Subcutaneous abdominal adipose tissue (tissue), 5 donors: ENCODE measurements around the gene SCMH1.

Experiments used
- H3K27ac ChIP-seq: one replicate; pipeline ENCODE4 v1.7.0; 2013; ENCODE audit warnings: low read depth, mild to moderate bottlenecking, inconsistent platforms, low read length, moderate library complexity
- H3K27me3 ChIP-seq, 5 donors: one replicate each; pipeline ENCODE4 v1.7.0; 2013; ENCODE audit warnings: low read length in 5 of 5, inconsistent platforms in 1 of 5; ENCODE audit not compliant: control insufficient read depth in 5 of 5, insufficient read depth in 4 of 5
- H3K36me3 ChIP-seq, 5 donors: one replicate each; pipeline ENCODE4 v1.7.0; 2013; ENCODE audit warnings: low read length in 5 of 5; ENCODE audit not compliant: control insufficient read depth in 5 of 5, insufficient read depth in 5 of 5
- H3K4me1 ChIP-seq, 5 donors: one replicate each; pipeline ENCODE4 v1.7.0; 2013; ENCODE audit warnings: low read length in 5 of 5, mild to moderate bottlenecking in 3 of 5, moderate library complexity in 1 of 5; ENCODE audit not compliant: control insufficient read depth in 5 of 5, insufficient read depth in 5 of 5
- H3K4me3 ChIP-seq, 5 donors: one replicate each; pipeline ENCODE4 v1.7.0; 2013; ENCODE audit warnings: low read length in 5 of 5, low read depth in 1 of 5
- H3K9ac ChIP-seq, 5 donors: one replicate each; pipeline ENCODE4 v1.7.0; 2013; ENCODE audit warnings: low read length in 5 of 5, mild to moderate bottlenecking in 4 of 5, moderate library complexity in 3 of 5
- H3K9me3 ChIP-seq, 5 donors: one replicate each; pipeline ENCODE4 v1.7.0; 2013; ENCODE audit warnings: low read length in 5 of 5; ENCODE audit not compliant: control insufficient read depth in 5 of 5
- donor health status: healthy.
- donor health status: healthy.
- donor health status: healthy.
- donor health status: healthy.
- donor health status: healthy.

Gene SCMH1

DNA sequence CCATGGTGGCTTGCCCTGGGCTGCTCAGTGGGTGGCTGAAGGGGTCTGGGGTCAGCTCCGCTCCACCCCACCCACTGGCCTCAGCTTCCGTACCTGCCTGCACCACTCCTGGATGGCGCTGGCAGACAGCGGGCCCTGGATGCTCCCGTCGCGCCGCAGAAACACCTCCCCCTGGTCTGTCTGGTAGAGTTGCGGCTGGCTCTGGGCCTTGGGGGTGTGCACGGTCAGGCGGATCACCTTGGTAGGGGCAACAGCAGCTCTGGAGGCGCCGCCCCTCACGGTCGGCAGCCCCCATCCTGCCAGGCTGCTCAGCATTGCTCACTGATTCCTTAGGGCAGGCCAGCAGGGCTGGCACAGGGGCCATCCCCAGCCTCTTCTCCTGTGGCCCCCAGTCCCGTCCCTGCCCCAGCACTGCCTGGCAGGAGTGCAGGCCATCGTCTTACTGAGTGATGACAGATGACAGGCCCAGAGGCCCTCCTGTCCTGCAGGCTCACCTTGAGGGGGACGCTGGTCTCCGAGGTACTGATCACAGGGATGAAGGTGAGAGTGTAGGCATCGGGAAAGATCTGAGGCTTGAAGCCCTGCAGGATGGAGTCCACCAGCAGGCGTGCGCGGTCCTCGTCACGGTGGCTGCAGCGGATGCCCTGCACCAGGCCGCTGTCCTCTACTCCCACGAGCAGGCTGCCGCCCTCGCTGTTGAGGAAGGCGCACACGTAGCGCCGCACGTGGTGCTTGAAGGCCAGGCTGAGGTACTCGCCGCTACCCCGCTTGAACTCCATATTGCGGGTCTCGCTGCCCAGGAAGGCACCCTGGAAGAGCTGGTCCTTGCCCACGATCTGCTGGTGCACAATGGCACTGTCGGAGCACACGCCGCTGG is 224.7 kb downstream of the SCMH1 start:
- peaks cover 0 to 11% (median 6%) of the 10 kb centered on the region in 5 donors for H3K36me3 ChIP-seq
- peaks cover 4 to 44% (median 38%) of the 10 kb centered on the region in 5 donors for H3K4me1 ChIP-seq
- no peak overlapping the region for H3K27ac ChIP-seq
- H3K27me3 ChIP-seq: no peaks in the 10 kb centered on the region
- H3K9ac ChIP-seq: no peak overlapping the region
- H3K9me3 ChIP-seq: no peaks in the 10 kb centered on the region
- H3K4me3 ChIP-seq: no peak overlapping the region

DNA sequence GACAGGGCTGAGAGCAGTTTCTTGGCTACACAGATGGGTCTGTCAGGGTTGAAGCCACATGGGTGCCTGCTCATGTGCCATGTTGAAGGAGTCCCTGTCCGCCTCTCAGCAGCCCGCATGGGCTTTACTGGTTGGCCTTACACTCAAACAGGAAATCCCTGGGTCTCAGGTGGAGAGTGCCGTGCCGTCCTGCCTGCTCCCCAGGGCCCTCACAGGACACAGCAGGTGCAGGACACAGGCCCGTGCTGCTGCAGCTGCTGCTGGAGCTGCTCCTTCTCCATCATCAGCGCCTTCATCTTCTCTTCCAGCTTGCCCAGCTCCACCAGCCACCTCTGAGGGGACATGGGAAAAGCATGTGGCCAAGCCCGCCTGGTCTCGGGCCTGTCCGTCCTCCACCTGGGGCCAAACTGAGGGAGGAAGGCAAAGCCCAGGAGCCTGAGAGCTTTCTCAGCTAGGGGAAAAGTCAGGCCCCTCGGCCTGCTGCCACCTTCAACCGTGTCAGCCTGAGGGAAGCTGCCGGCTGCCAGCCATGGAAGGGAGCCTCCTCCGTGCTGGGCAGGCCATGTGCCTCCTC is 226.1 kb downstream of the SCMH1 start:
- peaks cover 0 to 24% (median 12%) of the 10 kb centered on the region in 5 donors for H3K36me3 ChIP-seq
- H3K27ac ChIP-seq: no peak overlapping the region
- H3K27me3 ChIP-seq: no peaks in the 10 kb centered on the region
- H3K4me1 ChIP-seq: peaks cover 4 to 31% (median 29%) of the 10 kb centered on the region in 5 donors
- no peak overlapping the region for H3K9ac ChIP-seq
- H3K9me3 ChIP-seq: no peaks in the 10 kb centered on the region
- no peak overlapping the region for H3K4me3 ChIP-seq

DNA sequence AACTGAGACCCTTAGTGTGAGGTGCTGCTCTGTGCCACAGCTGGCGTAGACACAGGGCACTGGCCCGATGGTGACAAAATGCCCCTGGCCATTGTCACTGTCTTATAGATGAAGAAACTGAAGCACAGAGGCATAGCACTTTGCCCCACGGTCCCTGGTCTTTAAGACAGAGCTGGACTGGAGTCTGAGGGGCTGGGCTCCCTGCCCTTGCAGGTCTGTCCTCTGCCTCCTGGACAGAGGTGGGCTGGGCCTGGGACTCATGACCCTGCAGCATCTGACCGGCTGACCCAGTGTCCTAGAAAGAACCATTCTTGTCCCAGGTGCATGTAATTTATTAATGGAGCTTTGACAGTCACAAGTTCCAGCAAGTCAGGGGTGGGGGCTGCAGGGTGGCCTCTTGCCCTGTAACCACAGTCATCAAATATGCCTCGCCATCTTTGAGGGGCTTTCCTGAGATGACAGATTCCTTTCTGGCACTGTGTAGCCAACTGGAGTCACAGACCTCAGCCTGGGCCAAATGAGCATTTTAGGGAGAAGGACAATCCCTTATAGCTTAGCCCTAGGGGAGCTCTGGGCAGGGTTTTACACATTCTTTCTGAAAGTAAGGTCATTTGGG is 226.7 kb downstream of the SCMH1 start:
- Histone ChIP-seq H3K4me3 (no peak overlapping the region), H3K27ac (no peak overlapping the region), H3K9me3 (no peaks in the 10 kb centered on the region), H3K9ac (no peak overlapping the region), H3K36me3 (peaks cover 0 to 29% (median 15%) of the 10 kb centered on the region in 5 donors), H3K4me1 (peaks cover 4 to 31% (median 29%) of the 10 kb centered on the region in 5 donors), H3K27me3 (no peaks in the 10 kb centered on the region)

DNA sequence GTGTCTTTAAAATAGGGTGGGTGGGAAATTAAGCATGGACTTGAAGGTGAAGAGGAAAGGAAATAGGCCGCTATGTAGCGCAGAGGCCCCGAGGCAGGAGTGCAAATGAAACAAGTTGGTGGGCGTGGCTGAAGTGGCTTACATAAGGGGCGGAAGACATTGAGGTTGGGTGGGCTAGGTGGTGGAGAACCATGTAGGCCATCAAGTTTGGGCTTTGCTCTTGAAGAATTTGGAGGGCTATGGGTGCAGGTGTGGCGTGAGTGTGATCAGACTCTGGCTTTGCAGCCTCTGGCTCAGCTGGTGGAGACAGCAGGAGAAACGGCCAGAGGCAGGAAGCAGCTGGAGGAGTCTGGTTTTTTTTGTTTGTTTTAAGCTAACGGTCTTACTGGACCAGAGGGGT is 227.2 kb downstream of the SCMH1 start:
- Histone ChIP-seq H3K36me3 (peaks cover 2 to 34% (median 21%) of the 10 kb centered on the region in 5 donors), H3K4me1 (peaks cover 4 to 31% (median 29%) of the 10 kb centered on the region in 5 donors), H3K4me3 (no peak overlapping the region), H3K9me3 (no peaks in the 10 kb centered on the region), H3K9ac (no peak overlapping the region), H3K27ac (no peak overlapping the region), H3K27me3 (no peaks in the 10 kb centered on the region)

DNA sequence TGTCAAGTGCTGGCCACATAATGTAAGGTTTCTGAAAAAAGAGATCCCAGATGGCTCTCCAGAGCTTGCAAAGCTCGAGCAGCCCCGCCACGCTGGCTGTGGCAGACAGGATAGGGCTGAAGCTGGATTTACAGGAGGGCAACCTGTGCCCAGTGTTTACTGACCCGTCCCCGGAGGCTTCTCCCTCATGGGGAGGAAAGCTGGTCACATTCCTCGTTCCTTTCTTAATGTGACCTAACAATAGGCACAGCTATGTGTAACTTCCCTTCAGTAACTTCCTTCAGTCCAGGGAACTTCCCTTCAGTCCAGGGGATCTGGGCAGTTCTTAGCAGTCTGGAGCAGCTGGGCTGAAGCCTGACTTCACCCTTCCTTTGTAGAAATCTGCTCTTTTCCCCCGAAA is 228.3 kb downstream of the SCMH1 start:
- Histone ChIP-seq H3K27ac (peak overlapping the region; percentile 17), H3K9ac (peak overlapping the region in 2 of 5 donors; percentile 31 to 38), H3K36me3 (peaks cover 5 to 44% (median 30%) of the 10 kb centered on the region in 5 donors), H3K4me3 (peak overlapping the region in 3 of 5 donors; percentile 4 to 27 (median 17)), H3K4me1 (peaks cover 4 to 31% (median 29%) of the 10 kb centered on the region in 5 donors), H3K27me3 (no peaks in the 10 kb centered on the region), H3K9me3 (no peaks in the 10 kb centered on the region)

DNA sequence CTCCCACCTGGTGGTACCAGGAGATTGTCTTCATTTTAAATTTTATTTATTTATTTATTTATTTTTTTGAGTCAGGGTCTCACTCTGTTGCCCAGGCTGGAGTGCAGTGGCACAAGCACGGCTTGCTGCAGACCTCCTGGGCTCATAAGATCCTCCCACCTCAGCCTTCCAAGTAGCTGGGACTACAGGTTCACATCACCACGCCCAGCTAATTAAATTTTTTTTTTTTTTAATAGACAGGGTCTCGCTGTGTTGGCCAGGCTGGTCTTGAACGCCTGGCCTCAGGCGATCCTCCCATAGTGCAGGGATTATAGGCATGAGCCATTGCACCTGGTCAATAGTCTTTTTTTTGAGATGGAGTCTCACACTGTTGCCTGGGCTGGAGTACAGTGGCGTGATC is 229.1 kb downstream of the SCMH1 start:
- no peak overlapping the region for H3K4me3 ChIP-seq
- H3K9me3 ChIP-seq: no peaks in the 10 kb centered on the region
- no peak overlapping the region for H3K9ac ChIP-seq
- H3K36me3 ChIP-seq: peaks cover 11 to 51% (median 35%) of the 10 kb centered on the region in 5 donors
- peak overlapping the region; percentile 17 for H3K27ac ChIP-seq
- no peaks in the 10 kb centered on the region for H3K27me3 ChIP-seq
- H3K4me1 ChIP-seq: peaks cover 4 to 31% (median 29%) of the 10 kb centered on the region in 5 donors

GRCh38 chr1:41010345-41010744 is 231.8 kb downstream of the SCMH1 start:
- Histone ChIP-seq H3K27ac (no peak overlapping the region), H3K9ac (no peak overlapping the region), H3K9me3 (no peaks in the 10 kb centered on the region), H3K4me1 (peaks cover 0 to 22% (median 20%) of the 10 kb centered on the region in 5 donors), H3K36me3 (peaks cover 15 to 66% (median 51%) of the 10 kb centered on the region in 5 donors), H3K4me3 (no peak overlapping the region), H3K27me3 (no peaks in the 10 kb centered on the region)

DNA sequence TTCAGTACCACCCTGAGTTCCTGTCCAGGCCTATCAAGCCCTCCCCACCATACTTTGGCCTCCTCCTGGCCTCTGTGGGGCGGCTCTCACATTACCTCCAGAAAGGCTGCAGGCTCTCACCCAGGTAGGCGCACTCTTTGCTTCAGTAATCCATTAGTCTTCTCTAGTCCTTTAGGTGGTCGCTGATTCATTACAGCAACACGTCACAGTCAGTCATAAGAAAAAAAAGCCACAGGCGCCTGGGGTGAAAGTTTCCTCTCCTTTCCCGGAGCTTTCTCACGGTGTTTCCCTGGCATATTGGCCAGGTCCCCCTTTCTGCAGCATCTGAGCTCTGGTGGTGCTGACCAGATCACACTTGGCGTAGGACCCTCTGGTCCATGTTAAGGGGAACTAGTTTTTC is 232.6 kb downstream of the SCMH1 start:
- no peak overlapping the region for H3K27ac ChIP-seq
- H3K36me3 ChIP-seq: peaks cover 15 to 67% (median 51%) of the 10 kb centered on the region in 5 donors
- H3K4me3 ChIP-seq: no peak overlapping the region
- no peaks in the 10 kb centered on the region for H3K9me3 ChIP-seq
- H3K27me3 ChIP-seq: no peaks in the 10 kb centered on the region
- peaks cover 0 to 14% (median 11%) of the 10 kb centered on the region in 5 donors for H3K4me1 ChIP-seq
- H3K9ac ChIP-seq: no peak overlapping the region

GRCh38 chr1:41006942-41007865 is 234.9 kb downstream of the SCMH1 start:
- Histone ChIP-seq H3K4me3 (no peak overlapping the region), H3K36me3 (peaks cover 15 to 71% (median 53%) of the 10 kb centered on the region in 5 donors), H3K27me3 (no peaks in the 10 kb centered on the region), H3K9me3 (no peaks in the 10 kb centered on the region), H3K27ac (no peak overlapping the region), H3K9ac (no peak overlapping the region), H3K4me1 (peaks cover 6 to 16% (median 13%) of the 10 kb centered on the region in 5 donors)
